ENCODE results near the gene TSPAN18. TPM values are rescaled to one million over a fixed set of nuclear protein-coding genes. Genes with fewer than 3 reads are reported as not detected.
A peak's percentile ranks its signal among the peaks of the same experiment; 100 is the strongest.

TSPAN18 gene
- total RNA-seq, 1 donor = under 0.01 TPM

DNA sequence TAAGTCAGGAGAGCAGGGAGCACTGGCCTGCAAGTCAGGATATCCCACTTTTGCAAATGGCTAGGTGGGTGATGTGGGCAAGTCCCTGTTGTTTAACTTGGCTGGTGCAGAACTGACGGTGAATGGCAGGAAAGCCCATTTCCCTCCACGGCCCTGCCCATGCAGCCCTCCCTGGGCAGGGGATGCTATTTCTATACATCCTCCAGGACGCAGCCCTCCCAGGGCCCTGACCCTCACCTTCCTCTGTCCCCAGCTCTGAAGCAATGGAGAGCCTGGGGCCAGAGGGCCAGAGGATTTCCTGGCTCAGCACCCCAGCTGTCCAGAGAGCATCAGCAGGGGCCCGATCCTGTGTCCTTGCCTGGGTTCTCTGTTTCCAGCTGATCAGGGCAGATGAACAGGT lies 91.3 kb downstream of the TSPAN18 start:
- TF ChIP-seq, protein P1, sequence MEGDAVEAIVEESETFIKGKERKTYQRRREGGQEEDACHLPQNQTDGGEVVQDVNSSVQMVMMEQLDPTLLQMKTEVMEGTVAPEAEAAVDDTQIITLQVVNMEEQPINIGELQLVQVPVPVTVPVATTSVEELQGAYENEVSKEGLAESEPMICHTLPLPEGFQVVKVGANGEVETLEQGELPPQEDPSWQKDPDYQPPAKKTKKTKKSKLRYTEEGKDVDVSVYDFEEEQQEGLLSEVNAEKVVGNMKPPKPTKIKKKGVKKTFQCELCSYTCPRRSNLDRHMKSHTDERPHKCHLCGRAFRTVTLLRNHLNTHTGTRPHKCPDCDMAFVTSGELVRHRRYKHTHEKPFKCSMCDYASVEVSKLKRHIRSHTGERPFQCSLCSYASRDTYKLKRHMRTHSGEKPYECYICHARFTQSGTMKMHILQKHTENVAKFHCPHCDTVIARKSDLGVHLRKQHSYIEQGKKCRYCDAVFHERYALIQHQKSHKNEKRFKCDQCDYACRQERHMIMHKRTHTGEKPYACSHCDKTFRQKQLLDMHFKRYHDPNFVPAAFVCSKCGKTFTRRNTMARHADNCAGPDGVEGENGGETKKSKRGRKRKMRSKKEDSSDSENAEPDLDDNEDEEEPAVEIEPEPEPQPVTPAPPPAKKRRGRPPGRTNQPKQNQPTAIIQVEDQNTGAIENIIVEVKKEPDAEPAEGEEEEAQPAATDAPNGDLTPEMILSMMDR (IDR thresholded peaks at IDR 0.05; ENCODE audit: insufficient read depth, low read depth, low read length) = no peak
- no peak overlapping the region for H3K4me3 ChIP-seq (ENCODE audit: low read depth, low read length)
- DNase-seq (ENCODE audit: low read depth) = no peak

DNA sequence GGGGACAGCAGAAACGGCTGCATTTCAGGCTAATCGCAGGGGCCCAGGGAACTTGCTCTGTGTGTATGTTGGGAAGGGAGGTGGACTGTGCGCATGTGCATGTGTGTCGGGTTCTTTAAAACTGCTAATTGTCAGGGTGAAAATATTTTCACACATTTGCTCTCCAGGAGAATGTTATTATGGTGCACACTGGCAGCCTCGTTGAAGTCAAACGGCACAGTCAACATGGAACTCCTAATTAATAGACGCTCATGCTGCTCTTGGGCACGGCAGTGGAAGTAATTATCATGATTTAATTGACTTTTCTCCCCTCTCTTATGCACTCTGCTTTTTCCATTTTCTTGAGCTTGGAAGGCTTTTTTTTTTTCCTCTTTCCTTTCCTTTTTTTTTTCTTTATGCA lies 92.6 kb downstream of the TSPAN18 start:
- no peak for DNase-seq (ENCODE audit: low read depth)
- TF ChIP-seq, protein P1 (IDR thresholded peaks at IDR 0.05; ENCODE audit: insufficient read depth, low read depth, low read length) = no peak
- H3K4me3 ChIP-seq (ENCODE audit: low read depth, low read length) = no peak overlapping the region

DNA sequence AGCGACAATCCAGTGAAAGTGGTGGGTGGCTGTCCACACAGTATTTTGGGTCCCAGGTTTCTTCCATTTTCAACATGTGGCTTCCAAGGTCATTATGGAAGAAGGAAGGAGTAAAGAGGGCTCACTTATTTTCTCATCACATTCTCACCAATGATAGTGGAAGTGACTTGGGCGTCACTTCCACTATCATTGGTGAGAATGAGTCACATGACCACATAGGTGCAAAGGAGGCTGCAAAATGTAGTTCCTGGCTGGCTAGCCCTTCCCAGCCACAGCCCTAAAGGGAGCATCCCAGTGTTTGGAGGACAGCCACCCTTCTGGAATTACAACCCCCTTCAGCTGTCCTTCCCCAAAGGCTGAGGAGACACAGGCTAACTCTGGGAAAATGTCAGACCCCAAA lies 95.6 kb downstream of the TSPAN18 start:
- no peak overlapping the region for H3K4me3 ChIP-seq (ENCODE audit: low read depth, low read length)
- DNase-seq (ENCODE audit: low read depth) = no peak
- TF ChIP-seq, protein P1 (IDR thresholded peaks at IDR 0.05; ENCODE audit: insufficient read depth, low read depth, low read length) = no peak

DNA sequence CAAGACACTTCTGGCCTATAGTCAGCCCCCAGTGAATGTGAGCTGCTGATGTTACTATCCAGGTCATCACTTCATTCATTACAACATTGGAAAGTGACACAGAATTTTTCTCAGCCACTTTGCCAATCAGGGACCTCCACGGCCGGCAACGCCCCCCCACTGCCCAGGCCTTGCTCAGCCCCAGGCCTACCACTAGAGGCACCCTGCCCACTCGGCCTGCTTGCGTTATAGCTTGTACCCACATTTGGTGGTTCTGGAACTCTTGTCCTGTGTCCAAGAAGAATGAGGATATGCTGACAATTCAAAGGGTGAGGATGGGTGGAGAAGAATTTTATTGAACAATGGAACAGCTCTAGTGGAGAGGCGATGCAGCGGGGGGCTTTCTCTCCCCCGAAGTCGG lies 96.2 kb downstream of the TSPAN18 start:
- DNase-seq (ENCODE audit: low read depth) = no peak

DNA sequence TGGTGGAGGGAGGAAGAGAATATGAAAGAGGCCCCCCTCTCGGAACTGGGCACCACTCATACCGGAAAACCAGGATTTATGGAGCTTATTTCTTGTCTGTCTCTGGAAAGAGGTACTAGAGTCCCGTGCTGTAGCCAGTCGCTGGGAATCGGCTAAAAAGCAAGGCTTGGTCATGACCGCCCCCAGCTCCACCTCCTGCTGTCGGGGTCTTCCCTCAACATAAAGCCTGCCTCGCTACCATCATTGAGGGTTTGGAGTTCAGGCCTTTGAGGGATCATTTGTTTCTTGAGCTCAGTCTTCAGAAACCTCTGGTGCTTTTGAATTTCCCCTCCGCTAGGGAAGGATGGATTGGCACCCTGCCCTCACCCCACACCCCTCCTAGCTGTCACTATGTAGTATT lies 97.1 kb downstream of the TSPAN18 start:
- no peak for DNase-seq (ENCODE audit: low read depth)
- no peak overlapping the region for H3K4me3 ChIP-seq (ENCODE audit: low read depth, low read length)
- TF ChIP-seq, protein P1 (IDR thresholded peaks at IDR 0.05; ENCODE audit: insufficient read depth, low read depth, low read length) = no peak

More for the DNA sequence above, 96.2 kb downstream of the TSPAN18 start:
- H3K4me3 ChIP-seq (ENCODE audit: low read depth, low read length) = no peak overlapping the region
- TF ChIP-seq, protein P1 (IDR thresholded peaks at IDR 0.05; ENCODE audit: insufficient read depth, low read depth, low read length) = peak; percentile 46

DNA sequence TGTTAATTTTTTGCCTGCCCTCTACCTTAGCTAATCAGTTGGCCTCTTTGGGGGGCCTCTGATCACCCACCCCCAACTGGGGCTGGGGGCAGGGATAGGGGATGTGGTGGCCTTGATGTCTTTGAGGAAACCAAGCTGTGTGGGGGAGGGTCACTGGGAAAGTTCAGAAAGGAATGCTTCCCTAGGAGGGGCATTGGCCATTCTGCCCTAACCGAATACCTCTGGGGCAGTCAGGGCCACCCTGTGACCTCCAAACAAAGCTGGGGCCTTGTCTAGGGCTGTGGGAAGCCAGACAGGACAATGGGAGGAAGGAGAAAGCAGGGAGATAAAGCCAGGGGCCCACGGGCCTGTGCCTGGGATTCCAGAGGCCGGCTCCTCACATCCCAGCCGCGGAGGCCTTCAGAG lies 97.5 kb downstream of the TSPAN18 start:
- TF ChIP-seq, protein P1 (IDR thresholded peaks at IDR 0.05; ENCODE audit: insufficient read depth, low read depth, low read length) = no peak
- H3K4me3 ChIP-seq (ENCODE audit: low read depth, low read length) = no peak overlapping the region

DNA sequence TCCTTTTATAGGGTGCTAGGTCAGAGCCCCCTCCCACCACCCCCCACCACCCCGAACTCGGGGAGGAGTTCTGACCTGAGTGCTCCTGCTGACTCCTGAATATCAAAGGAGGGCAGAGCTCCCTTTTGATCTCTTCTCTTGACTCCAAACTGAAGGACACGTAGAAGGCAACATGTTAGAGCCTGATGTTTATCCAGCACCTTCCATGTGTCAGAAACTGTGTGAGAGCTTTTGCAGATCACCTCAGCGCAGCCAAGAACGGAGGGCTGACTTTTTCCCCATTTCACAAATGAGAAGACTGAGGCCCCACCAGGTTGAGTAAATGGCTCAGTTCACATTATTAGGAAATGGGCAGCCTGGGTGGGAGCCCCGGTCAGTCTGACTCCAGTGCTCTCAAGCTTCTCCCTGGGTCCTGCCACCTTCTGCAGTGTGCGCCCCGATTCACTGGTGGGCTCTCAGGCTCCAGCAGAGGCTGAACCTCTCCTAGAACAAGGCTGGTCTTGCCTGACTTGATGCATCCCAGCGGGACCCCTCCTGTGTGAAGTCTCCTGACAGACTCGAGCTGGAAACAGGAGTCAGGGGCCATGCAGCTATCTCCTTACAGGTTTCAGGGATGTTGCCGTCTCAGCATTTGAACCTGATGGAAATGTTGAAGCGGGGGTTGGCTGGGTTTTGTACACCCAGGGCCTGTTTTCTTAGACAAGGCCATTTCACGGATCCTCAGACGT lies 98.5 kb downstream of the TSPAN18 start:
- TF ChIP-seq, protein P1 (IDR thresholded peaks at IDR 0.05; ENCODE audit: insufficient read depth, low read depth, low read length) = no peak
- H3K4me3 ChIP-seq (ENCODE audit: low read depth, low read length) = no peak overlapping the region
- no peak for DNase-seq (ENCODE audit: low read depth)

More for the DNA sequence above, 97.5 kb downstream of the TSPAN18 start:
- DNase-seq (ENCODE audit: low read depth) = no peak

All from fibroblast of villous mesenchyme (primary cell).